Hepatocyte (in vitro differentiated cells): ENCODE measurements around the gene MAST3.

Experiments used
- EZH2phosphoT487 ChIP-seq: fragments of 200-600 bp; sonication (generic); IDR thresholded peaks from one replicate; pipeline ENCODE4 v1.6.1; 2018; ENCODE audit warnings: antibody characterized with exemption, mild to moderate bottlenecking, low read depth, moderate library complexity; ENCODE audit not compliant: unreplicated experiment, severe bottlenecking
- TF ChIP-seq, protein P1 (sequence below): fragments of 200-600 bp; sonication (generic); IDR thresholded peaks from 2 replicates; pipeline ENCODE4 v1.5.1; 2016; ENCODE audit warnings: antibody characterized with exemption, mild to moderate bottlenecking; ENCODE audit not compliant: poor library complexity

DNA sequence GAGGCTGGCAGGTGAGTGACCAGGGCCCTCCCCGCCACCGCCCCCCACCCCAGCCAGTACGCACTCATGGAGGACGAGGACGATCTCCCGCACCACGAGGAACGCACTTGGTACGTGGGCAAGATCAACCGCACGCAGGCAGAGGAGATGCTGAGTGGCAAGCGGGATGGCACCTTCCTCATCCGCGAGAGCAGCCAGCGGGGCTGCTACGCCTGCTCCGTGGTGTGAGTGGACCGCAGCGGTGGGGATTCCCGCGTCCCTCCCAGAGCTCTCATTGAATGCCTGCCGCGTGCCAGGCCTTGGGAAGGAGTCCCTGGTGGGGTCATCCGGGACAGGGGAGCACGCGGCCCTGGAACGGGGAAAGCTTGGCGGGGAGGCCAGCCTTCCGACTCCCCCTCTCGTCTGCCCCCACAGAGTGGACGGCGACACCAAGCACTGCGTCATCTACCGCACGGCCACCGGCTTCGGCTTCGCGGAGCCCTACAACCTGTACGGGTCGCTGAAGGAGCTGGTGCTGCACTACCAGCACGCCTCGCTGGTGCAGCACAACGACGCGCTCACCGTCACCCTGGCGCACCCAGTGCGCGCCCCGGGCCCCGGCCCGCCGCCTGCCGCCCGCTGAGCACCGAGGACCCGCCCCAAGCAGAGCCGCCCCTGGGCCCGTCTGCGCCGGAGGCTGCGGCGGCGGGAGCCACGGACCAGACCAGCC, 71.2 kb downstream of the MAST3 start:
- TF ChIP-seq, protein P1, sequence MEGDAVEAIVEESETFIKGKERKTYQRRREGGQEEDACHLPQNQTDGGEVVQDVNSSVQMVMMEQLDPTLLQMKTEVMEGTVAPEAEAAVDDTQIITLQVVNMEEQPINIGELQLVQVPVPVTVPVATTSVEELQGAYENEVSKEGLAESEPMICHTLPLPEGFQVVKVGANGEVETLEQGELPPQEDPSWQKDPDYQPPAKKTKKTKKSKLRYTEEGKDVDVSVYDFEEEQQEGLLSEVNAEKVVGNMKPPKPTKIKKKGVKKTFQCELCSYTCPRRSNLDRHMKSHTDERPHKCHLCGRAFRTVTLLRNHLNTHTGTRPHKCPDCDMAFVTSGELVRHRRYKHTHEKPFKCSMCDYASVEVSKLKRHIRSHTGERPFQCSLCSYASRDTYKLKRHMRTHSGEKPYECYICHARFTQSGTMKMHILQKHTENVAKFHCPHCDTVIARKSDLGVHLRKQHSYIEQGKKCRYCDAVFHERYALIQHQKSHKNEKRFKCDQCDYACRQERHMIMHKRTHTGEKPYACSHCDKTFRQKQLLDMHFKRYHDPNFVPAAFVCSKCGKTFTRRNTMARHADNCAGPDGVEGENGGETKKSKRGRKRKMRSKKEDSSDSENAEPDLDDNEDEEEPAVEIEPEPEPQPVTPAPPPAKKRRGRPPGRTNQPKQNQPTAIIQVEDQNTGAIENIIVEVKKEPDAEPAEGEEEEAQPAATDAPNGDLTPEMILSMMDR: no peak
- TF ChIP-seq EZH2phosphoT487: no peak
